Activated T-helper 17 cell treated with anti-CD3 and anti-CD28 coated beads, Interleukin-2, amount 50 U/mL, for 72 hours (primary cell): ENCODE results near the gene YPEL4. TPM values are rescaled to one million over a fixed set of nuclear protein-coding genes. Genes with fewer than 3 reads are reported as not detected.

ENCODE experiments used
- ATAC-seq: fragments of 150-1000 bp; cut with Tn5 transposase; replicated peaks from 2 replicates; pipeline ENCODE4 v1.10.0; 2021; ENCODE audit warnings: mild to moderate bottlenecking, moderate library complexity
- H3K27ac Mint-ChIP-seq: one replicate; pipeline ENCODE4 v1.8.0; 2022; ENCODE audit warnings: mixed read lengths
- H3K27me3 Mint-ChIP-seq: one replicate; pipeline ENCODE4 v1.8.0; 2022; ENCODE audit warnings: mixed read lengths
- H3K36me3 Mint-ChIP-seq: one replicate; pipeline ENCODE4 v1.8.0; 2022; ENCODE audit warnings: low read depth, mild to moderate bottlenecking, mixed read lengths
- H3K4me1 Mint-ChIP-seq: one replicate; pipeline ENCODE4 v1.8.0; 2022; ENCODE audit warnings: mixed read lengths
- H3K4me3 Mint-ChIP-seq: one replicate; pipeline ENCODE4 v1.8.0; 2022; ENCODE audit warnings: mild to moderate bottlenecking, mixed read lengths
- H3K9me3 Mint-ChIP-seq: one replicate; pipeline ENCODE4 v1.8.0; 2022; ENCODE audit warnings: mixed read lengths
- total RNA-seq, 2 donors: library from RNA; stranded (reverse); gene quantifications; one replicate each; pipeline ENCODE4 v1.2.3, GENCODE V29; 2022

YPEL4 gene
- total RNA-seq, 2 donors from 2014 or later = 1.5 TPM; not detected in 1

DNA sequence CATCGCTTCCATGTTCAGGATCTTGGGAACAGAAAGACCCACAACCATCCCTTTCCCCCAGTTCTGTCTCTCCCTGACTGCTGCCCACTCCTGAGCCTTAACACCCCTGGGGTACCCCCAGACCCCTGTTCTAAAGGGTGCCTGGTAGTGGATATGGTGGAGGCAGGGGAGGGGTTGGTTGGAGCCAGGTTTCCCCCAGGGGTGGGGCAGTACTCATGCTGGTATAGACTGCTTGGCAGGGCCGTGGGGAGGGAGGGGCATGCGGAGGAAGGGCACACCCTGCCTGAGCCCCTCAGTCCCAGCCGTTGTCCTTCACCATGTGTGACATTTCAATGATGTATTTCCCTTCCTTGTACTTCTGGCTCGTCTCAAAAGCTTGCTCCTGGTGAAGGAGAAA is 4.0 kb downstream of the YPEL4 start:
- ATAC-seq = no peak
- Mint-ChIP-seq H3K27ac (no peak overlapping the region), H3K9me3 (no peaks in the 10 kb centered on the region), H3K36me3 (no peaks in the 10 kb centered on the region), H3K4me1 (peaks cover 11% of the 10 kb centered on the region), H3K27me3 (peaks cover 34% of the 10 kb centered on the region), H3K4me3 (no peak overlapping the region)

DNA sequence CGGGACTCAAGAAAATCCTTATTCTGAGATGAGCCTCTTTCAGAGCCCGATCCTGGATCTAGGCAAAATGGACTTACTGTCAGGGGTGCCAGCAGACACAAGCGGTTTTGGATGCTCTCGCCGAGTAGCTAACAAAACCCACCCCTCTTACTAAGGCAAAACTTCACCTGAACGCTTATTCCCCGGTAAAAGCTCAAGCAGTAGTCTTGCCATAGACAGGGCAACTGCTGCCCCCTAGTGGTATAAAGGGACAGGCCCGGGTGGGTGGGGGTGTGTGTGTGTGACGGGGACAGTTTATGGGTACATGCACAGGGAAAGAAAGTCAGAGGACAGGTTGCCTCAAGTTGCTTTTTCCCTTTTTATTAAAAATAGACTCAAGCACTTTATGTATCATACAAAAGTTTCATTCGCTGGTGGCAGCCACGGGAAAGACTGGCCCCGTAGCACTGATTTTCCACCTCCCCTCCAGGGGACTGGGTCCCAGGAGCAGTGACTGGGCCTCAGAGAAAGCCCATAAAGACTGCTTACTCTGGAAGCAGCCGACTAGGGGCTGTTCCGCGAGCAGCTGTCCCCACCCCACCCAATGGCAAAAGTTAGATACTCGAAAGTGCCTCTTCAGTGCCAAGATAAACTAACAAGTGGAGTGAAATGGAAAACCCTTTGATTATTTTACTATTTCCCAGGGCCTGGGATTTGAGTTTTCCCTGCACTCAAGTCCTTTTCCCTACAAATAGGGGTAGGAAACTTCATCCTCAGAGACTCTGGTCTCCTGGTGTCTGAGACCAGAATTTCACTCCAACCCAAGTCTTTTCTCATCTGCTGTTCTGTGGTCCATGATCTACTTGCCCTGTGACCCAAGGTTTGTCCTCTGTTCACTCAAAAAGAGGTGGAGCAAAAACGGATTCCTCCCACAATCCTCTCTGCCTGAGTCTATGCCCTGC is 4.7 kb downstream of the YPEL4 start:
- Mint-ChIP-seq H3K36me3 (no peaks in the 10 kb centered on the region), H3K27ac (no peak overlapping the region), H3K27me3 (peaks cover 34% of the 10 kb centered on the region), H3K9me3 (no peaks in the 10 kb centered on the region), H3K4me3 (no peak overlapping the region), H3K4me1 (peaks cover 9% of the 10 kb centered on the region)
- ATAC-seq = peak; percentile 87

- H3K9me3 Mint-ChIP-seq = no peaks in the 10 kb centered on the region
- no peak for ATAC-seq
- H3K4me1 Mint-ChIP-seq = peaks cover 10% of the 10 kb centered on the region
- no peak overlapping the region for H3K27ac Mint-ChIP-seq
- H3K27me3 Mint-ChIP-seq = peaks cover 36% of the 10 kb centered on the region
- H3K36me3 Mint-ChIP-seq = no peaks in the 10 kb centered on the region
- no peak overlapping the region for H3K4me3 Mint-ChIP-seq
Observed at GRCh38 chr11:57643802-57644201, 5.9 kb downstream of the YPEL4 start.

- Mint-ChIP-seq H3K27me3 (peaks cover 23% of the 10 kb centered on the region), H3K27ac (no peak overlapping the region), H3K36me3 (no peaks in the 10 kb centered on the region), H3K9me3 (no peaks in the 10 kb centered on the region), H3K4me3 (no peak overlapping the region), H3K4me1 (peaks cover 6% of the 10 kb centered on the region)
- no peak for ATAC-seq
Observed at GRCh38 chr11:57641011-57641807, 8.5 kb downstream of the YPEL4 start.

- Mint-ChIP-seq H3K27ac (no peak overlapping the region), H3K9me3 (no peaks in the 10 kb centered on the region), H3K36me3 (no peaks in the 10 kb centered on the region), H3K4me1 (peaks cover 6% of the 10 kb centered on the region), H3K4me3 (no peak overlapping the region), H3K27me3 (peaks cover 14% of the 10 kb centered on the region)
- ATAC-seq = no peak
Observed at GRCh38 chr11:57640068-57640800, 9.5 kb downstream of the YPEL4 start.

- H3K27me3 Mint-ChIP-seq = peaks cover 16% of the 10 kb centered on the region
- peak overlapping the region; percentile 79 for H3K4me3 Mint-ChIP-seq
- peaks cover 6% of the 10 kb centered on the region for H3K4me1 Mint-ChIP-seq
- ATAC-seq = peak; percentile 6
- no peaks in the 10 kb centered on the region for H3K36me3 Mint-ChIP-seq
- no peaks in the 10 kb centered on the region for H3K9me3 Mint-ChIP-seq
- H3K27ac Mint-ChIP-seq = peak overlapping the region; percentile 78
Observed at GRCh38 chr11:57639321-57640067, 10.2 kb downstream of the YPEL4 start.

DNA sequence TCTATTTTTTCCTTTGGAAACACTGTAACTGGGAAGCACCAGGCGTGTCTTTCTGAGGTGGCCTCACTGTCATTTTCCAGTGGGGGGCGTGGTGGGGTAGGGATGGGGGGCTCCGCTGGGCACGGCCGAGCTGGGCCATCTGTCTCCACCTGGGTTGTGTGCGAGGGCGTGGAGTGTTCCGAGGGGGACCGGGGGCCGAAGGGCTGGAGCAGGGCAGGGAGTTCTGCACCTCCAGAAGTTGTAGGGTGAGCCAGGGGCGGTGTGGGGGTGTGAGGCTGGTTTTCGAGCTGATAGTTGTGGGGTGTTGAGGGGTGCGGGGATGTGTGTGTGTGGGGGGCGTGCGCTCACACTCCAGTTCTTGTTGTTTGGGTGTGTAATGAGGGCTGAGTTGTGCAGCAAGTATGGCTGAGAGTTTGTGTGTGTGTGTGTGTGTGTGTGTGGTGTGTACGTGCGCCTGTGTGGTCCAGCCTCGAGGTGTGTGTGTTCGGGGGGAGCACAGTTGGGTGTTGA is 10.8 kb downstream of the YPEL4 start:
- Mint-ChIP-seq H3K27ac (peak overlapping the region; percentile 78), H3K4me1 (peaks cover 6% of the 10 kb centered on the region), H3K27me3 (peaks cover 22% of the 10 kb centered on the region), H3K36me3 (no peaks in the 10 kb centered on the region), H3K4me3 (peak overlapping the region; percentile 79), H3K9me3 (no peaks in the 10 kb centered on the region)
- peak; percentile 51 for ATAC-seq

- Mint-ChIP-seq H3K27ac (peak overlapping the region; percentile 78), H3K4me1 (peaks cover 6% of the 10 kb centered on the region), H3K27me3 (peaks cover 24% of the 10 kb centered on the region), H3K4me3 (peak overlapping the region; percentile 79), H3K9me3 (no peaks in the 10 kb centered on the region), H3K36me3 (no peaks in the 10 kb centered on the region)
- peak; percentile 57 for ATAC-seq
Observed at GRCh38 chr11:57638005-57638781, 11.5 kb downstream of the YPEL4 start.

DNA sequence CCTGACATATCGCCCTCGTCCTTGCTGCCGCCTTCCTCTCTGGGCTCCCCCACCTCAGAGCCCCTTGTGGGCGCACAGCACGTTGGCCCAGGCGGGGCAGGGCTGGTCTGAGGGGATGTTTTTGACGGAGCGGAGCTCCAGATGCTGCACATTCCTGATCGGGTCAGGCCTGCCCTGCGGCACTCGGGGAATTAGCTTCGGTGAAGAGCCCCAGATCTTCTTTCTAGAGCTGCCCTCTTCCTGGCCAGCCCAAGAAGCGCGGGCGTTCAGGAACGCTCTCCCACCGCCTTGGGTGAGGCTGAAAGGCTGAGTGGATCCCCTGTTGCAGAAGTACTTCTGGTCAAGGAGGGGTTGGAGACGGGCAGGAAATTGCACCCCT is 12.1 kb downstream of the YPEL4 start:
- Mint-ChIP-seq H3K4me3 (peak overlapping the region; percentile 79), H3K36me3 (no peaks in the 10 kb centered on the region)

GRCh38 chr11:57635246-57635645 is 14.5 kb downstream of the YPEL4 start:
- no peak overlapping the region for H3K4me3 Mint-ChIP-seq
- H3K4me1 Mint-ChIP-seq = peaks cover 6% of the 10 kb centered on the region
- no peak overlapping the region for H3K27ac Mint-ChIP-seq
- H3K36me3 Mint-ChIP-seq = no peaks in the 10 kb centered on the region
- peaks cover 32% of the 10 kb centered on the region for H3K27me3 Mint-ChIP-seq
- no peak for ATAC-seq
- no peaks in the 10 kb centered on the region for H3K9me3 Mint-ChIP-seq

More for the DNA sequence above, 12.1 kb downstream of the YPEL4 start:
- H3K27ac Mint-ChIP-seq = peak overlapping the region; percentile 78
- no peak for ATAC-seq
- peaks cover 6% of the 10 kb centered on the region for H3K4me1 Mint-ChIP-seq
- H3K27me3 Mint-ChIP-seq = peaks cover 24% of the 10 kb centered on the region
- H3K9me3 Mint-ChIP-seq = no peaks in the 10 kb centered on the region

DNA sequence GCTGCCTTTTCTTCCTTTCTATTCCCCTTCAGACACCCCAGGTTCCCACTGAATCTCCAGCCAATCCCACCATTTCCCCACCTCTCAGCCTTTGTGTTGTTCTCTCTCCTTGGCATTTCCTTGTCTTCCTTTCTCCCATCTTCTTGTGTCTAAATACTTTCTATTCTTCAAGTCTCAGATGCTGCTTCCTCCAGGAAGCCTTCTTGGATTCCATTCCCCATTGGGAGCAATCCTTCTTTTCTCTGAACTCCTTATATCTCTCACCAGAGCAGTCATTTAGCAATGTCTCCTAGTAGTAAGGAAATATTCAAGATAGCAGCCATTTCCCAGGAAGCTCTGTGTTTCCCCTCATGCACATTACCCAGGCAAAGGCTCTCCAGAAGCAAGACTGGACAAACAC is 15.4 kb downstream of the YPEL4 start:
- Mint-ChIP-seq H3K27ac (no peak overlapping the region), H3K4me3 (no peak overlapping the region), H3K9me3 (no peaks in the 10 kb centered on the region), H3K27me3 (peaks cover 35% of the 10 kb centered on the region), H3K36me3 (no peaks in the 10 kb centered on the region), H3K4me1 (peaks cover 6% of the 10 kb centered on the region)
- no peak for ATAC-seq

GRCh38 chr11:57633394-57634070 is 16.2 kb downstream of the YPEL4 start:
- Mint-ChIP-seq H3K27ac (no peak overlapping the region), H3K36me3 (no peaks in the 10 kb centered on the region), H3K27me3 (peaks cover 30% of the 10 kb centered on the region), H3K4me3 (no peak overlapping the region), H3K4me1 (no peaks in the 10 kb centered on the region), H3K9me3 (no peaks in the 10 kb centered on the region)
- ATAC-seq = no peak

GRCh38 chr11:57632116-57632515 is 17.6 kb downstream of the YPEL4 start:
- H3K4me1 Mint-ChIP-seq = no peaks in the 10 kb centered on the region

More at GRCh38 chr11:57632116-57632515, 17.6 kb downstream of the YPEL4 start:
- H3K4me3 Mint-ChIP-seq = no peak overlapping the region
- H3K27me3 Mint-ChIP-seq = peaks cover 21% of the 10 kb centered on the region
- no peaks in the 10 kb centered on the region for H3K9me3 Mint-ChIP-seq
- H3K27ac Mint-ChIP-seq = no peak overlapping the region
- no peaks in the 10 kb centered on the region for H3K36me3 Mint-ChIP-seq
- ATAC-seq = no peak
